HEK293 (cell line): ENCODE data around the gene FXYD4.

Experiments used
- YY1 ChIP-seq: fragments of 450-650 bp; formaldehyde crosslinking; IDR thresholded peaks from 2 replicates; pipeline ENCODE4 v1.5.1; 2018; ENCODE audit warnings: missing biosample characterization, missing genetic modification characterization
- ZBTB49 ChIP-seq: fragments of 450-650 bp; formaldehyde crosslinking; IDR thresholded peaks from 2 replicates; pipeline ENCODE4 v1.5.1; 2016; ENCODE audit warnings: missing biosample characterization, missing genetic modification characterization, low read depth
- ZNF248 ChIP-seq: fragments of 450-650 bp; formaldehyde crosslinking; IDR thresholded peaks from 2 replicates; pipeline ENCODE4 v1.5.1; 2017; ENCODE audit warnings: missing biosample characterization, missing genetic modification characterization
- ZNF292 ChIP-seq: fragments of 450-650 bp; formaldehyde crosslinking; IDR thresholded peaks from 2 replicates; pipeline ENCODE4 v1.5.1; 2016; ENCODE audit warnings: low read depth, missing biosample characterization, missing genetic modification characterization, borderline replicate concordance
- TF ChIP-seq, protein P1 (sequence below): fragments of 450-650 bp; formaldehyde crosslinking; IDR thresholded peaks from 2 replicates; pipeline ENCODE4 v1.5.1; 2016; ENCODE audit warnings: missing biosample characterization, missing genetic modification characterization
- TF ChIP-seq, protein P2 (sequence below): fragments of 450-650 bp; formaldehyde crosslinking; IDR thresholded peaks from 2 replicates; pipeline ENCODE4 v1.5.1; 2016; ENCODE audit warnings: missing biosample characterization, missing genetic modification characterization
- TF ChIP-seq, protein P3 (sequence below): fragments of 450-650 bp; formaldehyde crosslinking; IDR thresholded peaks from 2 replicates; pipeline ENCODE4 v1.5.1; 2016; ENCODE audit warnings: missing biosample characterization, missing genetic modification characterization
- TF ChIP-seq, protein P4 (sequence below): fragments of 450-650 bp; IDR thresholded peaks from 2 replicates; pipeline ENCODE4 v1.5.1; 2018; ENCODE audit warnings: missing biosample characterization, missing genetic modification characterization

GRCh38 chr10:43376046-43376635 is 4.7 kb downstream of the FXYD4 start:
- TF ChIP-seq, protein P1, sequence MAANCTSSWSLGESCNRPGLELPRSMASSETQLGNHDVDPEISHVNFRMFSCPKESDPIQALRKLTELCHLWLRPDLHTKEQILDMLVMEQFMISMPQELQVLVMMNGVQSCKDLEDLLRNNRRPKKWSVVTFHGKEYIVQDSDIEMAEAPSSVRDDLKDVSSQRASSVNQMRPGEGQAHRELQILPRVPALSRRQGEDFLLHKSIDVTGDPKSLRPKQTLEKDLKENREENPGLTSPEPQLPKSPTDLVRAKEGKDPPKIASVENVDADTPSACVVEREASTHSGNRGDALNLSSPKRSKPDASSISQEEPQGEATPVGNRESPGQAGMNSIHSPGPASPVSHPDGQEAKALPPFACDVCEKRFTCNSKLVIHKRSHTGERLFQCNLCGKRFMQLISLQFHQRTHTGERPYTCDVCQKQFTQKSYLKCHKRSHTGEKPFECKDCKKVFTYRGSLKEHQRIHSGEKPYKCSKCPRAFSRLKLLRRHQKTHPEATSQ (tag by site-specific recombination), result no peak
- TF ChIP-seq, protein P2, sequence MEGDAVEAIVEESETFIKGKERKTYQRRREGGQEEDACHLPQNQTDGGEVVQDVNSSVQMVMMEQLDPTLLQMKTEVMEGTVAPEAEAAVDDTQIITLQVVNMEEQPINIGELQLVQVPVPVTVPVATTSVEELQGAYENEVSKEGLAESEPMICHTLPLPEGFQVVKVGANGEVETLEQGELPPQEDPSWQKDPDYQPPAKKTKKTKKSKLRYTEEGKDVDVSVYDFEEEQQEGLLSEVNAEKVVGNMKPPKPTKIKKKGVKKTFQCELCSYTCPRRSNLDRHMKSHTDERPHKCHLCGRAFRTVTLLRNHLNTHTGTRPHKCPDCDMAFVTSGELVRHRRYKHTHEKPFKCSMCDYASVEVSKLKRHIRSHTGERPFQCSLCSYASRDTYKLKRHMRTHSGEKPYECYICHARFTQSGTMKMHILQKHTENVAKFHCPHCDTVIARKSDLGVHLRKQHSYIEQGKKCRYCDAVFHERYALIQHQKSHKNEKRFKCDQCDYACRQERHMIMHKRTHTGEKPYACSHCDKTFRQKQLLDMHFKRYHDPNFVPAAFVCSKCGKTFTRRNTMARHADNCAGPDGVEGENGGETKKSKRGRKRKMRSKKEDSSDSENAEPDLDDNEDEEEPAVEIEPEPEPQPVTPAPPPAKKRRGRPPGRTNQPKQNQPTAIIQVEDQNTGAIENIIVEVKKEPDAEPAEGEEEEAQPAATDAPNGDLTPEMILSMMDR (tag by site-specific recombination), result no peak
- TF ChIP-seq ZBTB49 (tag by site-specific recombination) (no peak), ZNF292 (no peak), YY1 (tag by site-specific recombination) (no peak), ZNF248 (no peak)
- TF ChIP-seq, protein P3, sequence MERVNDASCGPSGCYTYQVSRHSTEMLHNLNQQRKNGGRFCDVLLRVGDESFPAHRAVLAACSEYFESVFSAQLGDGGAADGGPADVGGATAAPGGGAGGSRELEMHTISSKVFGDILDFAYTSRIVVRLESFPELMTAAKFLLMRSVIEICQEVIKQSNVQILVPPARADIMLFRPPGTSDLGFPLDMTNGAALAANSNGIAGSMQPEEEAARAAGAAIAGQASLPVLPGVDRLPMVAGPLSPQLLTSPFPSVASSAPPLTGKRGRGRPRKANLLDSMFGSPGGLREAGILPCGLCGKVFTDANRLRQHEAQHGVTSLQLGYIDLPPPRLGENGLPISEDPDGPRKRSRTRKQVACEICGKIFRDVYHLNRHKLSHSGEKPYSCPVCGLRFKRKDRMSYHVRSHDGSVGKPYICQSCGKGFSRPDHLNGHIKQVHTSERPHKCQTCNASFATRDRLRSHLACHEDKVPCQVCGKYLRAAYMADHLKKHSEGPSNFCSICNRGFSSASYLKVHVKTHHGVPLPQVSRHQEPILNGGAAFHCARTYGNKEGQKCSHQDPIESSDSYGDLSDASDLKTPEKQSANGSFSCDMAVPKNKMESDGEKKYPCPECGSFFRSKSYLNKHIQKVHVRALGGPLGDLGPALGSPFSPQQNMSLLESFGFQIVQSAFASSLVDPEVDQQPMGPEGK, result no peak
- TF ChIP-seq, protein P4, sequence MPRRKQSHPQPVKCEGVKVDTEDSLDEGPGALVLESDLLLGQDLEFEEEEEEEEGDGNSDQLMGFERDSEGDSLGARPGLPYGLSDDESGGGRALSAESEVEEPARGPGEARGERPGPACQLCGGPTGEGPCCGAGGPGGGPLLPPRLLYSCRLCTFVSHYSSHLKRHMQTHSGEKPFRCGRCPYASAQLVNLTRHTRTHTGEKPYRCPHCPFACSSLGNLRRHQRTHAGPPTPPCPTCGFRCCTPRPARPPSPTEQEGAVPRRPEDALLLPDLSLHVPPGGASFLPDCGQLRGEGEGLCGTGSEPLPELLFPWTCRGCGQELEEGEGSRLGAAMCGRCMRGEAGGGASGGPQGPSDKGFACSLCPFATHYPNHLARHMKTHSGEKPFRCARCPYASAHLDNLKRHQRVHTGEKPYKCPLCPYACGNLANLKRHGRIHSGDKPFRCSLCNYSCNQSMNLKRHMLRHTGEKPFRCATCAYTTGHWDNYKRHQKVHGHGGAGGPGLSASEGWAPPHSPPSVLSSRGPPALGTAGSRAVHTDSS (tag by site-specific recombination), result no peak
